Liver (tissue), 9 donors: ENCODE measurements around the gene IL1RAP. TPM values are rescaled to one million over a fixed set of nuclear protein-coding genes. Genes with fewer than 3 reads are reported as not detected.

Source experiments
- DNase-seq: peaks from one replicate; pipeline ENCODE4 v3.0.0-alpha.2; 2017; ENCODE audit warnings: low spot score
- H3K27ac ChIP-seq, 2 donors: one replicate each; pipeline ENCODE4 v1.7.0; 2013; ENCODE audit warnings: inconsistent platforms in 2 of 2, low read length in 2 of 2, control low read depth in 1 of 2, low read depth in 1 of 2, mild to moderate bottlenecking in 1 of 2
- H3K27me3 ChIP-seq, 4 donors: one replicate each; pipeline versions ENCODE4 v1.6.1 to v1.7.0; 2013; ENCODE audit warnings: low read length in 3 of 4, inconsistent platforms in 1 of 4, mild to moderate bottlenecking in 1 of 4, moderate library complexity in 1 of 4; ENCODE audit not compliant: control insufficient read depth in 4 of 4, insufficient read depth in 4 of 4
- H3K36me3 ChIP-seq, 4 donors: one replicate each; pipeline versions ENCODE4 v1.6.1 to v1.7.0; 2013; ENCODE audit warnings: low read length in 3 of 4, mild to moderate bottlenecking in 3 of 4, low read depth in 1 of 4, moderate library complexity in 1 of 4; ENCODE audit not compliant: control insufficient read depth in 4 of 4, insufficient read depth in 3 of 4
- H3K4me1 ChIP-seq, 4 donors: one replicate each; pipeline versions ENCODE4 v1.6.1 to v1.7.0; 2013; ENCODE audit warnings: low read length in 3 of 4, mild to moderate bottlenecking in 3 of 4, moderate library complexity in 1 of 4; ENCODE audit not compliant: control insufficient read depth in 4 of 4, insufficient read depth in 4 of 4
- H3K4me3 ChIP-seq, 3 donors: one replicate each; pipeline versions ENCODE4 v1.6.1 to v1.7.0; 2013; ENCODE audit warnings: low read length in 3 of 3, control low read depth in 1 of 3, low read depth in 1 of 3, mild to moderate bottlenecking in 1 of 3
- H3K9ac ChIP-seq, 2 donors: one replicate each; pipeline ENCODE4 v1.7.0; 2013; ENCODE audit warnings: low read length in 2 of 2, mild to moderate bottlenecking in 2 of 2, moderate library complexity in 2 of 2, control low read depth in 1 of 2, low read depth in 1 of 2
- H3K9me3 ChIP-seq, 4 donors: one replicate each; pipeline versions ENCODE4 v1.6.1 to v1.7.0; 2013; ENCODE audit warnings: low read length in 3 of 4; ENCODE audit not compliant: control insufficient read depth in 4 of 4
- EGR1 ChIP-seq, 2 donors: IDR thresholded peaks; 2 replicates each; pipeline ENCODE4 v1.6.1; 2016 to 2018; ENCODE audit warnings: antibody characterized with exemption in 2 of 2, low read depth in 2 of 2
- FOXA1 ChIP-seq: IDR thresholded peaks from 2 replicates; pipeline ENCODE4 v1.6.1; 2016; ENCODE audit warnings: antibody characterized with exemption
- FOXA2 ChIP-seq: IDR thresholded peaks from 2 replicates; pipeline ENCODE4 v1.6.1; 2016; ENCODE audit warnings: antibody characterized with exemption
- GABPA ChIP-seq, 2 donors: IDR thresholded peaks in 1 of 2; conservative IDR thresholded peaks in 1 of 2; 2 replicates each; pipeline ENCODE4 v1.6.1; 2016; ENCODE audit warnings: antibody characterized with exemption in 2 of 2, mild to moderate bottlenecking in 1 of 2, moderate library complexity in 1 of 2
- HNF4A ChIP-seq, 2 donors: conservative IDR thresholded peaks; 2 replicates each; pipeline ENCODE4 v1.6.1; 2016; ENCODE audit warnings: antibody characterized with exemption in 2 of 2, mild to moderate bottlenecking in 2 of 2
- HNF4G ChIP-seq: IDR thresholded peaks from 2 replicates; pipeline ENCODE4 v1.6.1; 2016; ENCODE audit warnings: antibody characterized with exemption
- JUND ChIP-seq, 2 donors: IDR thresholded peaks; 2 replicates each; pipeline ENCODE4 v1.6.1; 2016; ENCODE audit warnings: antibody characterized with exemption in 2 of 2
- MAX ChIP-seq: IDR thresholded peaks from 2 replicates; pipeline ENCODE4 v1.6.1; 2016; ENCODE audit warnings: antibody characterized with exemption
- NR2F2 ChIP-seq: IDR thresholded peaks from 2 replicates; pipeline ENCODE4 v1.6.1; 2016; ENCODE audit warnings: antibody characterized with exemption
- RAD21 ChIP-seq, 2 donors: IDR thresholded peaks; 2 replicates each; pipeline ENCODE4 v1.6.1; 2016; ENCODE audit warnings: antibody characterized with exemption in 2 of 2, mild to moderate bottlenecking in 2 of 2
- REST ChIP-seq: IDR thresholded peaks from 2 replicates; pipeline ENCODE4 v1.6.1; 2016; ENCODE audit warnings: antibody characterized with exemption, mild to moderate bottlenecking
- RXRA ChIP-seq, 2 donors: IDR thresholded peaks; 2 replicates each; pipeline ENCODE4 v1.6.1; 2017 to 2018; ENCODE audit warnings: antibody characterized with exemption in 2 of 2, mild to moderate bottlenecking in 1 of 2
- SP1 ChIP-seq: IDR thresholded peaks from 2 replicates; pipeline ENCODE4 v1.6.1; 2018; ENCODE audit warnings: antibody characterized with exemption, mild to moderate bottlenecking
- TAF1 ChIP-seq: conservative IDR thresholded peaks from 2 replicates; pipeline ENCODE4 v1.6.1; 2016; ENCODE audit warnings: antibody characterized with exemption, mild to moderate bottlenecking
- YY1 ChIP-seq: IDR thresholded peaks from 2 replicates; pipeline ENCODE4 v1.6.1; 2016; ENCODE audit warnings: antibody characterized with exemption, mild to moderate bottlenecking
- ZBTB33 ChIP-seq: IDR thresholded peaks from 2 replicates; pipeline ENCODE4 v1.6.1; 2016; ENCODE audit warnings: antibody characterized with exemption
- WGBS: extraction: QIAGEN DNeasy Blood & Tissue Kit; methylation state at CpG from one replicate; pipeline ENCODE4 v1.1.7; 2013; 5-methylcytosine and 5-hydroxymethylcytosine counted together
- polyA plus RNA-seq, 2 donors: library from polyadenylated mRNA; stranded (reverse) in 1 of 2; unstranded in 1 of 2; fragments of 200-250 nt in 1 of 2; fragments of >200 nt in 1 of 2; fragmentation: Nextera tagmentation in 1 of 2; extraction: Ambion mirVana in 1 of 2; gene quantifications; one replicate each; pipeline versions ENCODE4 v1.2.1 to v1.2.3, GENCODE V29; 2013 to 2015
- total RNA-seq, 2 donors: library from RNA; depleted of rRNA; stranded (reverse); fragments of >200 nt; gene quantifications; one replicate each; pipeline ENCODE4 v1.2.3, GENCODE V29; 2014
- donor health status: healthy.
- donor health status: healthy.
- donor health status: healthy.
- donor health status: healthy.
- donor health status: healthy.

The IL1RAP gene
- total and polyA plus RNA-seq, 4 donors: 53.7 to 230 (median 71.6) TPM

GRCh38 chr3:190629088-190629487 lies 115.2 kb downstream of the IL1RAP start:
- Histone ChIP-seq H3K27ac (no peak overlapping the region), H3K4me1 (no peaks in the 10 kb centered on the region), H3K9me3 (no peaks in the 10 kb centered on the region), H3K27me3 (no peaks in the 10 kb centered on the region), H3K4me3 (no peak overlapping the region), H3K36me3 (peaks cover 13 to 59% (median 43%) of the 10 kb centered on the region in 4 donors), H3K9ac (no peak overlapping the region)
- DNase-seq: no peak
- WGBS: 98% methylated on average over 4 of the region's 4 CpGs
- no peak for TF ChIP-seq RAD21 (IDR thresholded peaks at IDR 0.05)
- no peak for TF ChIP-seq FOXA1
- TF ChIP-seq NR2F2: no peak
- no peak for TF ChIP-seq HNF4G
- no peak for TF ChIP-seq GABPA (IDR thresholded peaks at IDR 0.05 in 1 of 2, conservative IDR thresholded peaks at IDR 0.05 in 1 of 2)
- no peak for TF ChIP-seq FOXA2
- TF ChIP-seq TAF1: no peak
- no peak for TF ChIP-seq MAX
- no peak for TF ChIP-seq ZBTB33
- no peak for TF ChIP-seq REST

DNA sequence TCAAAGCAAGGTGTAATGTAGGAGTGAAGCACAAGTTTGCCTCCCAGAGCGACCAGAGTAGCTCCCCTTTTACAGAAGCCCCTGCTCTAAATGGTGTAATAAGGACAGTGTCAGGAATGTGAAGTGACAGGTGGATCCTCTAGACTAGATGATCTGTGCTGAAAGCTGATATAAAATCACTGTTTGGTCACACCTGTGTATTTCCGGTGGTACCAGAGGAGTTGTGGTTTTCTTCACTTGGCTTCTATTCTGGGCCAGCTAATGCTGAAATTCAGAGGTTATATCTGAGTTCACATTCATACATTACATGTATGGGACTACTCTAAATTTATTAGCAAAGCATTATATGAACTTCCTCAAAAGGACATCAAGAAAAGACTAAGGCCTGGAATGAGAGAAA lies 117.4 kb downstream of the IL1RAP start:
- Histone ChIP-seq H3K9me3 (no peaks in the 10 kb centered on the region), H3K9ac (no peak overlapping the region), H3K36me3 (peaks cover 8 to 45% (median 29%) of the 10 kb centered on the region in 4 donors), H3K4me3 (no peak overlapping the region), H3K27ac (no peak overlapping the region), H3K27me3 (no peaks in the 10 kb centered on the region), H3K4me1 (no peaks in the 10 kb centered on the region)
- DNase-seq: no peak
- no peak for TF ChIP-seq EGR1 (IDR thresholded peaks at IDR 0.05; ENCODE audit: low read depth in 2 of 2)
- no peak for TF ChIP-seq NR2F2
- no peak for TF ChIP-seq GABPA (IDR thresholded peaks at IDR 0.05 in 1 of 2, conservative IDR thresholded peaks at IDR 0.05 in 1 of 2)
- WGBS: 92% methylated on average over 2 of the region's 2 CpGs

DNA sequence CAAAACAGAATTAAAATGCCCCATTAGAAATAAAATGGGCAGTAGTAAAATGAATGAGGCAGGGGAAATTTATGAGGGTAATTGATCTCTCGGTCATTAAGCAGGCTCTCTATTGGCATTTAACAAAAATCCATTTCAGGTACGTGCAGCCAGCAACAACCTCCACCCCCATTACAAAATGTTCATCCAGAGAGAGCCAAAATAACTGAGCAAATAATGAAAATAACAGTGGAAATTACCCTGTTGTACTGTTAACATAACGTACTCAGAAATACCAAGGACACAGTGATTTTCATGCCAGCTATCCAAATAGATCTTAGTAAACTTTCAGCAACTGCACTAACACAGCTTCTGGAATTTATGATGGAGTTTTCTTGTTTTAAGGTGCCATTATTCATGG lies 127.7 kb downstream of the IL1RAP start:
- Histone ChIP-seq H3K9ac (no peak overlapping the region), H3K36me3 (peaks cover 5 to 8% (median 7%) of the 10 kb centered on the region in 4 donors), H3K27ac (peak overlapping the region; percentile 16 to 43), H3K9me3 (no peaks in the 10 kb centered on the region), H3K4me3 (no peak overlapping the region), H3K4me1 (peaks cover 0 to 66% (median 32%) of the 10 kb centered on the region in 4 donors), H3K27me3 (no peaks in the 10 kb centered on the region)
- DNase-seq: no peak
- 37% methylated on average over 3 of the region's 3 CpGs for WGBS
- TF ChIP-seq TAF1 (no peak), ZBTB33 (peak; percentile 70), JUND (IDR thresholded peaks at IDR 0.05) (peak; percentile 40 to 62), REST (peak; percentile 28), MAX (no peak), RXRA (IDR thresholded peaks at IDR 0.05) (peak; percentile 84 to 88), FOXA1 (no peak), SP1 (peak; percentile 79), HNF4A (conservative IDR thresholded peaks at IDR 0.05) (peak; percentile 63 to 67), RAD21 (IDR thresholded peaks at IDR 0.05) (peak; percentile 41 to 43), GABPA (IDR thresholded peaks at IDR 0.05 in 1 of 2, conservative IDR thresholded peaks at IDR 0.05 in 1 of 2) (no peak), HNF4G (no peak), YY1 (peak; percentile 44)
